ENCODE results near the gene STK11.

Gene STK11

GRCh38 chr19:1181606-1182005 lies 24.0 kb upstream of the STK11 start:
- peak; percentile 23; the same call in 1 of the 2 replicates for TF ChIP-seq USF1 (IDR thresholded peaks at IDR 0.05)
- TF ChIP-seq, protein P1, sequence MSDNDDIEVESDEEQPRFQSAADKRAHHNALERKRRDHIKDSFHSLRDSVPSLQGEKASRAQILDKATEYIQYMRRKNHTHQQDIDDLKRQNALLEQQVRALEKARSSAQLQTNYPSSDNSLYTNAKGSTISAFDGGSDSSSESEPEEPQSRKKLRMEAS (IDR thresholded peaks at IDR 0.05) = peak; percentile 94
- peak; percentile 80 for TF ChIP-seq TCF12 (IDR thresholded peaks at IDR 0.05; ENCODE audit: low read depth)
- peak; percentile 12; the same call in 1 of the 2 replicates for TF ChIP-seq YY1 (IDR thresholded peaks at IDR 0.05; ENCODE audit: low read depth)
- no peak for TF ChIP-seq CEBPB (IDR thresholded peaks at IDR 0.05)
- peak; percentile 74 for TF ChIP-seq TEAD4 (IDR thresholded peaks at IDR 0.05)
- no peak for TF ChIP-seq ZBTB7A (IDR thresholded peaks at IDR 0.05; ENCODE audit: low read depth)
- TF ChIP-seq, protein P2, sequence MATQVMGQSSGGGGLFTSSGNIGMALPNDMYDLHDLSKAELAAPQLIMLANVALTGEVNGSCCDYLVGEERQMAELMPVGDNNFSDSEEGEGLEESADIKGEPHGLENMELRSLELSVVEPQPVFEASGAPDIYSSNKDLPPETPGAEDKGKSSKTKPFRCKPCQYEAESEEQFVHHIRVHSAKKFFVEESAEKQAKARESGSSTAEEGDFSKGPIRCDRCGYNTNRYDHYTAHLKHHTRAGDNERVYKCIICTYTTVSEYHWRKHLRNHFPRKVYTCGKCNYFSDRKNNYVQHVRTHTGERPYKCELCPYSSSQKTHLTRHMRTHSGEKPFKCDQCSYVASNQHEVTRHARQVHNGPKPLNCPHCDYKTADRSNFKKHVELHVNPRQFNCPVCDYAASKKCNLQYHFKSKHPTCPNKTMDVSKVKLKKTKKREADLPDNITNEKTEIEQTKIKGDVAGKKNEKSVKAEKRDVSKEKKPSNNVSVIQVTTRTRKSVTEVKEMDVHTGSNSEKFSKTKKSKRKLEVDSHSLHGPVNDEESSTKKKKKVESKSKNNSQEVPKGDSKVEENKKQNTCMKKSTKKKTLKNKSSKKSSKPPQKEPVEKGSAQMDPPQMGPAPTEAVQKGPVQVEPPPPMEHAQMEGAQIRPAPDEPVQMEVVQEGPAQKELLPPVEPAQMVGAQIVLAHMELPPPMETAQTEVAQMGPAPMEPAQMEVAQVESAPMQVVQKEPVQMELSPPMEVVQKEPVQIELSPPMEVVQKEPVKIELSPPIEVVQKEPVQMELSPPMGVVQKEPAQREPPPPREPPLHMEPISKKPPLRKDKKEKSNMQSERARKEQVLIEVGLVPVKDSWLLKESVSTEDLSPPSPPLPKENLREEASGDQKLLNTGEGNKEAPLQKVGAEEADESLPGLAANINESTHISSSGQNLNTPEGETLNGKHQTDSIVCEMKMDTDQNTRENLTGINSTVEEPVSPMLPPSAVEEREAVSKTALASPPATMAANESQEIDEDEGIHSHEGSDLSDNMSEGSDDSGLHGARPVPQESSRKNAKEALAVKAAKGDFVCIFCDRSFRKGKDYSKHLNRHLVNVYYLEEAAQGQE (IDR thresholded peaks at IDR 0.05; ENCODE audit: low read depth) = no peak
- TF ChIP-seq EP300 (IDR thresholded peaks at IDR 0.05; ENCODE audit: borderline replicate concordance) = peak; percentile 31; the same call in 1 of the 2 replicates
- TF ChIP-seq NFIC (IDR thresholded peaks at IDR 0.05) = peak; percentile 88

DNA sequence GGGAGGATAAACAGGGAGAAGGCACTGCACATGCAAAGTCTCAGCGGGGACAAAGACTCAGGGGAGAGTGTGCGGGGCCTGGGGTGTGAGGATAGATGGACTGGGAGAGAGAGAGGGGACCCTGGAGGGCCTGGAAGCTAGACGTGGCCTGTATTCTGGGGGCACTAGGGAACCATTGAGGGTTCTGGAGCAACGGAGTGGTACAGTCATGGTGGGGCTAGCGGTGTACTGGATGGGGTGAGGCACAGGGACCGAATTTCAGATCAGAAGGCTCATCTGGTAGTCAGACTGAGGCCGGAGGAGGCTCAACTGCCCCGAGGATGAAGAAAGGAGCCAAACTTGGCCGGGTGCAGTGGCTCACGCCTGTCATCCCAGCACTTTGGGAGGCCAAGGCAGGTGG lies 23.5 kb upstream of the STK11 start:
- TF ChIP-seq ZBTB7A (IDR thresholded peaks at IDR 0.05; ENCODE audit: low read depth) = no peak
- no peak for TF ChIP-seq YY1 (IDR thresholded peaks at IDR 0.05; ENCODE audit: low read depth)
- TF ChIP-seq USF1 (IDR thresholded peaks at IDR 0.05) = no peak
- TF ChIP-seq, protein P1 (IDR thresholded peaks at IDR 0.05) = no peak
- no peak for TF ChIP-seq TEAD4 (IDR thresholded peaks at IDR 0.05)
- no peak for TF ChIP-seq CREB1 (IDR thresholded peaks at IDR 0.05; ENCODE audit: low read depth)
- no peak for TF ChIP-seq FOXM1 (IDR thresholded peaks at IDR 0.05; ENCODE audit: borderline replicate concordance, low read depth)
- no peak for TF ChIP-seq EGR1 (IDR thresholded peaks at IDR 0.05)
- TF ChIP-seq TAF1 (IDR thresholded peaks at IDR 0.05; ENCODE audit: low read depth) = no peak
- TF ChIP-seq NFIC (IDR thresholded peaks at IDR 0.05) = no peak
- no peak for TF ChIP-seq EP300 (IDR thresholded peaks at IDR 0.05; ENCODE audit: borderline replicate concordance)
- TF ChIP-seq TCF12 (IDR thresholded peaks at IDR 0.05; ENCODE audit: low read depth) = no peak

DNA sequence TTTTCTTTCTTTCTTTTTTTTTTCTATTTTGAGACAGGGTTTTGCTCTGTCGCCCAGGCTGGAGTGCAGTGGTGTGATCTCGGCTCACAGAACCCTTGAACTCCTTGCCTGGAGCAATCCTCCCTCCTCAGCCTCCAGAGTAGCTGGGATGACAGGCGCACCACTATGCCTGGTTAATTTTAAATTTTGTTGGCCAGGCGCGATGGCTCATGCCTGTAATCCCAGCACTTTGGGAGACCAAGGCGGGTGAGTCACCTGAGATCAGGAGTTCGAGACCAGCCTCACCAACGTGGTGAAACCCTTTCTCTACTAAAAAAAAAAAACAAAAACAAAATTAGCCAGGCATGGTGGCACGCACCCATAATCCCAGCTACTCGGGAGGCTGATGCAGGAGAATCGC lies 22.9 kb upstream of the STK11 start:
- TF ChIP-seq TCF12 (IDR thresholded peaks at IDR 0.05; ENCODE audit: low read depth) (no peak), USF1 (IDR thresholded peaks at IDR 0.05) (no peak), TAF1 (IDR thresholded peaks at IDR 0.05; ENCODE audit: low read depth) (no peak), NFIC (IDR thresholded peaks at IDR 0.05) (no peak), YY1 (IDR thresholded peaks at IDR 0.05; ENCODE audit: low read depth) (no peak), CEBPB (IDR thresholded peaks at IDR 0.05) (no peak), FOXM1 (IDR thresholded peaks at IDR 0.05; ENCODE audit: borderline replicate concordance, low read depth) (no peak), TEAD4 (IDR thresholded peaks at IDR 0.05) (no peak), EGR1 (IDR thresholded peaks at IDR 0.05) (no peak), ZBTB7A (IDR thresholded peaks at IDR 0.05; ENCODE audit: low read depth) (no peak), CREB1 (IDR thresholded peaks at IDR 0.05; ENCODE audit: low read depth) (no peak), RAD21 (IDR thresholded peaks at IDR 0.05; ENCODE audit: low read depth) (no peak), EP300 (IDR thresholded peaks at IDR 0.05; ENCODE audit: borderline replicate concordance) (no peak)
- TF ChIP-seq, protein P1 (IDR thresholded peaks at IDR 0.05) = no peak
- TF ChIP-seq, protein P2 (IDR thresholded peaks at IDR 0.05; ENCODE audit: low read depth) = no peak

GRCh38 chr19:1183543-1184172 lies 21.9 kb upstream of the STK11 start:
- TF ChIP-seq ZBTB7A (IDR thresholded peaks at IDR 0.05; ENCODE audit: low read depth) (0 out of 2 replicates have a peak, but pooled peaks have one; percentile 20), RAD21 (IDR thresholded peaks at IDR 0.05; ENCODE audit: low read depth) (no peak), EGR1 (IDR thresholded peaks at IDR 0.05) (no peak), CEBPB (IDR thresholded peaks at IDR 0.05) (no peak), TEAD4 (IDR thresholded peaks at IDR 0.05) (peak; percentile 53; the same call in 1 of the 2 replicates), YY1 (IDR thresholded peaks at IDR 0.05; ENCODE audit: low read depth) (no peak), CREB1 (IDR thresholded peaks at IDR 0.05; ENCODE audit: low read depth) (no peak)

DNA sequence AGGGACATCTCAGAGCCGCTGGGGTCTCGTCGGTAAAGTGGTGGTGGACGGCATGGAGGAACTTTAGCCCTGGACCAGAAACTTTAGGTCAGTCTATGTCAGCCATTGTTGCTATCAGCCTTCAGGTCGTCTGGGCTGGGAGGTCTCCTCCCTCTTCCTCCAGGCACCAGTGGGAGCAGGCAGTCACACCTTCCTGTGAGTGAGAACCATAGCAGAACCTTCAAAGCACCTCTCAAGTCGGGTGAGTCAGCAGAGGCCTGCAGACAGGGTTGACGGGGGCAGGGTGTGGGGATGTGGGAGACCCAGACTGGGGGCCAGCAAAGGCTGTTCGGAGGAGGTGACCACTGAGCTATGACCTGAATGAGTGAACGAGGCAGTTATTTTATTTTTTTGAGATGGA lies 16.2 kb upstream of the STK11 start:
- TF ChIP-seq TCF12 (IDR thresholded peaks at IDR 0.05; ENCODE audit: low read depth) (no peak), USF1 (IDR thresholded peaks at IDR 0.05) (no peak), CEBPB (IDR thresholded peaks at IDR 0.05) (no peak), EP300 (IDR thresholded peaks at IDR 0.05; ENCODE audit: borderline replicate concordance) (no peak), TAF1 (IDR thresholded peaks at IDR 0.05; ENCODE audit: low read depth) (no peak), TEAD4 (IDR thresholded peaks at IDR 0.05) (no peak), ZBTB7A (IDR thresholded peaks at IDR 0.05; ENCODE audit: low read depth) (no peak), RAD21 (IDR thresholded peaks at IDR 0.05; ENCODE audit: low read depth) (no peak), YY1 (IDR thresholded peaks at IDR 0.05; ENCODE audit: low read depth) (no peak), CREB1 (IDR thresholded peaks at IDR 0.05; ENCODE audit: low read depth) (no peak), NFIC (IDR thresholded peaks at IDR 0.05) (no peak), FOXM1 (IDR thresholded peaks at IDR 0.05; ENCODE audit: borderline replicate concordance, low read depth) (no peak)
- TF ChIP-seq, protein P2 (IDR thresholded peaks at IDR 0.05; ENCODE audit: low read depth) = no peak
- TF ChIP-seq, protein P1 (IDR thresholded peaks at IDR 0.05) = no peak

Data from Ishikawa (cell line).